Lung (tissue), 12 donors: ENCODE data around the gene LITAF. TPM values are rescaled to one million over a fixed set of nuclear protein-coding genes. Genes with fewer than 3 reads are reported as not detected.
"Not testable (repeated sequence)": the region's sequence is repeated elsewhere in the genome, so short reads cannot be mapped to it uniquely, and the experiment has no call there.

Experiments used
- ATAC-seq: fragments of 200-7000 bp; cut with Tn5 transposase; one replicate; pipeline ENCODE4 v1.9.1; 2020; ENCODE audit warnings: moderate number of reproducible peaks; ENCODE audit not compliant: insufficient read depth, low FRiP score
- DNase-seq, 3 donors: peaks; one replicate each; pipeline ENCODE4 v3.0.0-alpha.2; 2013 to 2017
- H3K27ac ChIP-seq, 2 donors: one replicate each; pipeline ENCODE4 v1.5.1; 2013; ENCODE audit warnings: mild to moderate bottlenecking in 2 of 2, moderate library complexity in 2 of 2, control low read depth in 1 of 2, inconsistent platforms in 1 of 2, low read depth in 1 of 2, low read length in 1 of 2
- H3K27me3 ChIP-seq, 3 donors: one replicate each; pipeline ENCODE4 v1.5.1; 2013; ENCODE audit warnings: low read length in 2 of 3; ENCODE audit not compliant: control insufficient read depth in 3 of 3, insufficient read depth in 3 of 3
- H3K36me3 ChIP-seq, 4 donors: one replicate each; pipeline ENCODE4 v1.5.1; 2013; ENCODE audit warnings: low read length in 4 of 4, mild to moderate bottlenecking in 1 of 4, moderate library complexity in 1 of 4; ENCODE audit not compliant: control insufficient read depth in 4 of 4, insufficient read depth in 4 of 4
- H3K4me1 ChIP-seq, 5 donors: one replicate each; pipeline ENCODE4 v1.5.1; 2013; ENCODE audit warnings: low read length in 5 of 5, mild to moderate bottlenecking in 2 of 5, moderate library complexity in 1 of 5; ENCODE audit not compliant: control insufficient read depth in 5 of 5, insufficient read depth in 5 of 5
- H3K4me3 ChIP-seq: one replicate; pipeline ENCODE4 v1.5.1; 2013; ENCODE audit warnings: mild to moderate bottlenecking, control low read depth, moderate library complexity
- H3K9ac ChIP-seq, 2 donors: one replicate each; pipeline ENCODE4 v1.5.1; 2013; ENCODE audit warnings: low read length in 2 of 2, control low read depth in 1 of 2; ENCODE audit not compliant: insufficient read depth in 1 of 2
- H3K9me3 ChIP-seq, 4 donors: one replicate each; pipeline ENCODE4 v1.5.1; 2013; ENCODE audit warnings: low read length in 3 of 4, mild to moderate bottlenecking in 1 of 4, moderate library complexity in 1 of 4; ENCODE audit not compliant: control insufficient read depth in 4 of 4, insufficient read depth in 3 of 4
- WGBS, 2 donors: extraction: QIAGEN DNeasy Blood & Tissue Kit; methylation state at CpG; one replicate each; pipeline ENCODE4 v1.1.7; 2013; 5-methylcytosine and 5-hydroxymethylcytosine counted together
- polyA plus RNA-seq, 2 donors: library from polyadenylated mRNA; stranded (reverse); fragments of 200-250 nt; gene quantifications; one replicate each; pipeline ENCODE4 v1.2.1, GENCODE V29; 2013
- total RNA-seq, 2 donors: library from RNA; depleted of rRNA in 1 of 2; stranded (reverse); fragments of >200 nt in 1 of 2; gene quantifications; one replicate each; pipeline ENCODE4 v1.2.1, GENCODE V29; 2014 to 2021
- TF ChIP-seq, protein P1 (sequence below): IDR thresholded peaks from 2 replicates; pipeline ENCODE4 v1.5.1; 2012; ENCODE audit warnings: mild to moderate bottlenecking; ENCODE audit errors: control extremely low read depth, extremely low read depth
- donor health status: control.
- donor health status: control.
- donor health status: Bipolar disorder and iron deficiency.
- donor health status: healthy.
- donor health status: DM: yes; HTN: yes; CAD: no.

The LITAF gene
- total and polyA plus RNA-seq, 4 donors, result 66.4 to 406 (median 146) TPM

DNA sequence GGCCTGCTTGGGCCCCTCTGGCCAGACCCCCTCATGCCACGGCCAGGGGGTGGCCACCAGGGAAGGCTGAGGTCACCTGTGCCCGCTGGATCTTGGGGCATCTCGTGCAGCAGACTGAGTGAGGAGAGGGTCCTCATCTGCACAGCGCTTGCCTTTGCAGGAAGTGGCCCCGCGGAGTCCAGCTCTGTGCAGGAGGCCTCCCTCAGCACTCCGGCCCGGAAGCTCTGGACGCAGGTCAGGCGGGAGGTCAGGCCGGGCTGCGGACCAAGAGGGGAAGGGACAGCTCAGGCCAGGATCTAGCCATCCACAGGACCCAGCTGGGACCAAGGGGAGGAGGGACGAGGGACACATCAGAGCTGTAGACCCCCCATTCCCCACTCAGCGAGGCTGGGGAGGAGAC is 72.4 kb downstream of the LITAF start:
- 79 to 85% methylated on average over 14 of the region's 14 CpGs for WGBS, 2 donors
- DNase-seq (no peak), ATAC-seq (no peak)
- Histone ChIP-seq H3K4me3 (no peak overlapping the region), H3K27me3 (no peaks in the 10 kb centered on the region), H3K4me1 (no peaks in the 10 kb centered on the region), H3K36me3 (no peaks in the 10 kb centered on the region), H3K27ac (no peak overlapping the region), H3K9me3 (no peaks in the 10 kb centered on the region), H3K9ac (no peak overlapping the region)
- TF ChIP-seq, protein P1, sequence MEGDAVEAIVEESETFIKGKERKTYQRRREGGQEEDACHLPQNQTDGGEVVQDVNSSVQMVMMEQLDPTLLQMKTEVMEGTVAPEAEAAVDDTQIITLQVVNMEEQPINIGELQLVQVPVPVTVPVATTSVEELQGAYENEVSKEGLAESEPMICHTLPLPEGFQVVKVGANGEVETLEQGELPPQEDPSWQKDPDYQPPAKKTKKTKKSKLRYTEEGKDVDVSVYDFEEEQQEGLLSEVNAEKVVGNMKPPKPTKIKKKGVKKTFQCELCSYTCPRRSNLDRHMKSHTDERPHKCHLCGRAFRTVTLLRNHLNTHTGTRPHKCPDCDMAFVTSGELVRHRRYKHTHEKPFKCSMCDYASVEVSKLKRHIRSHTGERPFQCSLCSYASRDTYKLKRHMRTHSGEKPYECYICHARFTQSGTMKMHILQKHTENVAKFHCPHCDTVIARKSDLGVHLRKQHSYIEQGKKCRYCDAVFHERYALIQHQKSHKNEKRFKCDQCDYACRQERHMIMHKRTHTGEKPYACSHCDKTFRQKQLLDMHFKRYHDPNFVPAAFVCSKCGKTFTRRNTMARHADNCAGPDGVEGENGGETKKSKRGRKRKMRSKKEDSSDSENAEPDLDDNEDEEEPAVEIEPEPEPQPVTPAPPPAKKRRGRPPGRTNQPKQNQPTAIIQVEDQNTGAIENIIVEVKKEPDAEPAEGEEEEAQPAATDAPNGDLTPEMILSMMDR, result no peak

DNA sequence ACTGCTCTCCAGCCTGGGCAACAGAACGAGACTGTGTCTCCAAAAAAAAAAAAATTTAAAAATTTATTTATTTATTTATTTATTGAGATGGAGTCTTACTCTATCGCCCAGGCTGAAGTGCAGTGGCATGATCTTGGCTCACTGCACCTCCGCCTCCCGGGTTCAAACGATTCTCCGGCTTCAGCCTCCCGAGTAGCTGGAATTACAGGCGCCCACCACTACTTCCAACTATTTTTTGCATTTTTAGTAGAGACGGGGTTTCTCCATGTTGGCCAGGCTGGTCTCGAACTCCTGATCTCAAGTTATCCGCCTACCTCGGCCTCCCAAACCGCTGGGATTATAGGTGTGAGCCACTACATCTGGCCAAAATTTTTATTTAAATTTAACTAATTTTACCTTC is 73.4 kb downstream of the LITAF start:
- not testable (repeated sequence) for H3K9me3 ChIP-seq
- 95 to 96% methylated on average over 13 of the region's 13 CpGs for WGBS, 2 donors

GRCh38 chr16:11511801-11512200 is 74.9 kb downstream of the LITAF start:
- TF ChIP-seq, protein P1, result no peak
- no peak for DNase-seq

More for the DNA sequence above, 73.4 kb downstream of the LITAF start:
- ATAC-seq, H3K27me3 ChIP-seq, DNase-seq, H3K4me3 ChIP-seq, H3K36me3 ChIP-seq, H3K9ac ChIP-seq, H3K4me1 ChIP-seq, H3K27ac ChIP-seq: not testable (repeated sequence)

DNA sequence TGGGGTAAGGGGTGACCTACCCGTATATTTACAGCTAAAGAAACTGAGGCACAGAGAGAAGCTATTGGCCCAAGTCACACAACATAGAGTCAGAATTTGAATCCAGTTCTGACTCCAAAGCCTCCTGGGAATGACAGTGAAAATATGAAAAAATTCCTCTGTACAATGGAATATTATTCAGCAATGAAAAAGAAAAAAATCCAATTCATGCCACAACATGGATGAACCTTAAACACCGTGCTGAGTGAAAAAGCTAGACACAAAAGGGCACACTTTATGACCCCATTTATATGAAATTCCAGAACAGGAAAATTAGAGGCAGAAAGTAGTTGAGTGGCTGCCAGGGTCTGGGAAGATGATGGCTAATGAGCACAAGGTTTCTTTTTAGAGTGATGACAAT is 75.4 kb downstream of the LITAF start:
- Histone ChIP-seq H3K4me3 (no peak overlapping the region), H3K4me1 (no peaks in the 10 kb centered on the region), H3K9me3 (no peaks in the 10 kb centered on the region), H3K36me3 (no peaks in the 10 kb centered on the region), H3K27ac (no peak overlapping the region), H3K27me3 (no peaks in the 10 kb centered on the region), H3K9ac (no peak overlapping the region)
- DNase-seq (no peak), ATAC-seq (no peak)
- TF ChIP-seq, protein P1, result no peak
- 94 to 96% methylated on average over 2 of the region's 2 CpGs for WGBS, 2 donors

More at GRCh38 chr16:11511801-11512200, 74.9 kb downstream of the LITAF start:
- Histone ChIP-seq H3K9me3 (no peaks in the 10 kb centered on the region), H3K4me3 (no peak overlapping the region), H3K4me1 (no peaks in the 10 kb centered on the region), H3K27ac (no peak overlapping the region), H3K27me3 (no peaks in the 10 kb centered on the region), H3K9ac (no peak overlapping the region), H3K36me3 (no peaks in the 10 kb centered on the region)
- 90 to 98% methylated on average over 6 of the region's 6 CpGs for WGBS, 2 donors
- ATAC-seq, result no peak
